HG02678 (cell line): ENCODE results near the gene NAALADL2.

Experiments
- ATAC-seq: cut with Tn5 transposase; IDR thresholded peaks from one replicate; pipeline ENCODE4 v1.9.1; 2021; ENCODE audit warnings: mild to moderate bottlenecking, moderate library complexity; ENCODE audit not compliant: unreplicated experiment

The NAALADL2 gene

GRCh38 chr3:175619369-175619768, 760.2 kb downstream of the NAALADL2 start:
- no peak for ATAC-seq

GRCh38 chr3:175620093-175620492, 761.0 kb downstream of the NAALADL2 start:
- no peak for ATAC-seq

- ATAC-seq: no peak
These were observed 761.4 kb downstream of the NAALADL2 start for GRCh38 chr3:175620532-175620931.

GRCh38 chr3:175640958-175641357, 781.8 kb downstream of the NAALADL2 start:
- no peak for ATAC-seq

DNA sequence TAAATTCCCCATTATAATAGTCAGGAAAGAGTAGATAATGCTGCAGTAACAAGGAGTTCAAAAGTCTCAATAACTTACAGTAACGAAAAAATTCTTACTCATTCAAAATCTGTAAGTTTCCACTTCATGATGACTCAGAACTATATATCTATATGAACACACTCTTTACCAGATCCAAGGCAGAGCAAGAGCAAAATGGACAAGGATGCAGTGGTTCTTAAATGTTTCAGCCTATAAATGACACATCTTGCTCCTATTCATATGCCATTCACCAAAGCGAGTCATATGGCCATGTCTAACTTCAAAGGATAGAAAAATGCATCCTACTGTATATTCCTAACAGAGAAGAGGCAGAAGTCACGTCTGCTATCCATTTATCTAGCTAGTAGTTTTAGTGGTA, 787.7 kb downstream of the NAALADL2 start:
- ATAC-seq: no peak

GRCh38 chr3:175648899-175649298, 789.8 kb downstream of the NAALADL2 start:
- no peak for ATAC-seq

DNA sequence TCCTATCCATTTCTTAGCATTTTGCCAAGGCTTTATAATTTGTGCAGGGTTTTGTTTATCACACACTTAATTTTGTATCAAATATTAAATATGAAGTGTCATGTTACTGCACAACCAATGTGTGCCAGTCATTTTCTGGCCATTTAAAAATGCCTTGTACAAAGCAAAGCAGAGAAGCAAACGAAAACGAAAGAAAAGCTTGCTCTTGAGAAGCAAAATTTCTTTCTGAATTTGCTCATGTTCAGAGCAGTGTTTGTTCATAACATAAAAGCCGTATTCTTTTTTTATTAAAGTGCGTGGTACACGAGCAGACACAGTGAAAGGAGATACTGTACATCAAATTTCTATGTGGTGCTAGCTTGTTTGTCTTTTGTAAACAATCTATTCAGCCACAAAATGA, 792.6 kb downstream of the NAALADL2 start:
- no peak for ATAC-seq

GRCh38 chr3:175655351-175655750, 796.2 kb downstream of the NAALADL2 start:
- no peak for ATAC-seq

DNA sequence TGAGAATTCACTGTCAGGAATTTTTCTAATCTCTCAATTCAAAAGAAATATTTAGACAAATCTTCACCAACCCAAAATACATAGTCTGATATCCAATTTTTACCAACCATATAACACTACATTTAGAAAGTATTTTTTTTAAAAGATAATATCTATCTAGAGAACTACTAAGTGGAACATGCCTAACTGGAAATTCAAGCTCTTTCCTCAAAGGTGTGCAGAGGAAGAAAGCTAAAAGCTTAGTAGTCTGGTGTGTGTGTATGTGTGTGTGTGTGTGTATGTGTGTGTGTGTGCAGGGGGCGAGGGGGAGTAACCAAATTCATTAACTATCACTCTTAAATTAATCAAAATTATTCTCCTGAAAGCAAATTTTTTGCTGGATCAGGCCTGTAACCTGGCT, 797.3 kb downstream of the NAALADL2 start:
- no peak for ATAC-seq

DNA sequence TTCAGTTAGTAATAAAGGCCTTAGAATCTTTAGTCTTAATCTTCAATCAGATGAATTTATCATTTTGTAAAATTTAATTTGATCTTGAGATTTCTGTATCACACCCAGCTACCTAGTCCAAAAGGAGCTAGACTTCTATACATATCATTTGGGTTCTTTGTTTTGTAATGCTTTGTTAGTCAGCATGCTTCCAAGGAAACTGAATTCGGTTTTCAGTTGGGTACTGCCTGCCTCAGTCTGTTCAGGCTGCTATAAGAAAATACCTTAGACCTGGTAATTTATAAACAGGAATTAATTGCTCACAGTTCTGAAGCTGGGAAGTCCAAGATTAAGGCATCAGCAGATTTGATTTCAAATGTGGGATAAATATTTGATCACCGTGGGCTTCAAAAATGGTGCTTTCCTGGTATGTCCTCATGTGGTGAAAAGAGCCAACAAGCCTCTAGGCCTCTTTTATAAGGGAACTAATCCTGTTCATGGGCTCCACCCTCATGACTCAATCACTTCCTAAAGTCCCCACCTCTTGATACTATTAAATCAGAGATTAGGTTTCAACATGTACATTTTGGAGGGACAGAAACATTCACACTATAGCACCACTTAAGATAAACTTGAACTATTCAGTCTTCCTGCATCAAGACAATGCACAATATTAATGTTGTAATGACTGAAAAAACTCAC, 800.7 kb downstream of the NAALADL2 start:
- ATAC-seq: no peak

GRCh38 chr3:175662815-175663214, 803.7 kb downstream of the NAALADL2 start:
- no peak for ATAC-seq

DNA sequence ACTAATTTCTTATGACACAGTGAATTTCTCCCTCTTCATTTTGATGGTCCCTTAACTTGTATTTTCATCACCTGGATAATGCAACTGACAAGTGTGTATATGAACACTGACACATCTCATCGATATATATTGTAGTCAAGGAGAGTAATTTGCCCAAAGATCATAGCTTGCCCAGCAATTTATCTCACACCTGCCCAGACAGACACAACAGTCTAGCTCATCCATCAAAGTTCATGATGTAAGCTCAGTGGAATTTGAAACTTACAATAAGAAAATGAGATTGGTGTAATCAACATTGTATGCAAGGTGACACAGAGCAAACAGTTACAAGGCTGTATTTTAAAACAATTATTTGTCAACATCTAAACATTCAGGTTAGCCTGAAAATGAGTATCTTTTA, 805.8 kb downstream of the NAALADL2 start:
- ATAC-seq: no peak

GRCh38 chr3:175668300-175668699, 809.2 kb downstream of the NAALADL2 start:
- ATAC-seq: no peak

GRCh38 chr3:175670557-175670956, 811.4 kb downstream of the NAALADL2 start:
- no peak for ATAC-seq

DNA sequence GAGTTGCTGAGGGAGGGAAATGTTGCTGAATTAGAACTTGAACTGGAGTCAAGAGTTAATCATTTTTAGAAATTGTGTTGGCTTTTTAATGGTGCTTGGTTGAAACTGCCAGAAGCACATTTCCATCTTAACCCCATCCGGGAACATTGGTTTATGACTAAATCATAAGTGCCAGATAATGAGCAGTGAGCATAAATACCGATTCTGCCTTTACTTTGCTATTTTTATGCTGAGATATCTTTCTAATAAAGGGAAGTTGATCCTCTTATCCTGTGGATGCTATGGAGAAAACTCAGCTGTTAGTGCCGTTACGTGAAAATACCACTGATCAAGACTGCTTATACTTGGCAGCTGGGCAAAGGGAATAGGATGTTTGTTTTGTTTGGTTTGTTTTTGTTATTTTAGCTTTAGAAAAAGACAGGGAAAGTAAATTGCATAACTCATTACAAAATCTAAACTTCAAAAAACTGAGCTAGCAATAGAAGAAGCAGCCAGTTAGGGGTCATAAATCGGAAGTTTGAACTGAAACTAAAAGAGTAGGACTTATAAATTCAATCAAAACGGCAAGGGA, 813.1 kb downstream of the NAALADL2 start:
- ATAC-seq: no peak

GRCh38 chr3:175679568-175679967, 820.4 kb downstream of the NAALADL2 start:
- ATAC-seq: no peak

DNA sequence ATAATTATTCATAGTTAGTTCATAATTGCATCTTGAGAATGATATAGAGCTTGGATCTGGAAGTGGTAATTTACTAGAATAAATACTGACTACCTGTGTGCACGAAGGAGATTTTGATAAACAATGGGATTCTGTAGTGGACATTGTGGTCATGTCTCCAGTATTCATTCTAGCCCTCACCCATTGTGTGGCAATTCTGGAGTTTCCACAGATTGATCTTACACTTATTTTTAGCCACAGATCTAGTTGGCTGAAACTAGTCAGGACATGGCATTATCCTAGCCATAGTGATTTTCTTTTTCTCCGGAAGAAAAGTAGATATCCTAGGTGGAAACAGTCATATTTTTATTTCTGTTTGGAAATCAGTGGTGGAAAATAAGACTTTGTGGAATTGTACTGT, 833.1 kb downstream of the NAALADL2 start:
- no peak for ATAC-seq

DNA sequence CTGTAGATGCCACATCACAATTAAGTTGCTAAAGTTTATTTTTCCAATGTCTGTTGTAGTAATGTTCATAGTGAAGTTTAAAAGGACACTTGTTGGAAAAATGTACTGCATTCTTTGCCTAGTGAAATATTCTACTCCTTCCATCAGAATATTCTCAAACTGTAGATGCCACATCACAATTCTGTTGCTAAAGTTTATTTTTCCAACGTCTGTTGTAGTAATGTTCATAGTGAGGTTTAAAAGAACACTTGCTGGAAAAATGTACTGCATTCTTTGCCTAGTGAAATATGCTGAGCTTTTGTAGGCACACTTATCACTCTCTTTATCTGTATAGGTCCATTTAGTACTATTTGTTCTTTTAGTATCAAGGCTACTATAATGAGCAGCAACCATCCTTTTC, 836.1 kb downstream of the NAALADL2 start:
- no peak for ATAC-seq

GRCh38 chr3:175702956-175703355, 843.8 kb downstream of the NAALADL2 start:
- no peak for ATAC-seq

- ATAC-seq: no peak
These were observed 845.4 kb downstream of the NAALADL2 start for GRCh38 chr3:175704366-175705055.

GRCh38 chr3:175713268-175713667, 854.1 kb downstream of the NAALADL2 start:
- ATAC-seq: no peak

DNA sequence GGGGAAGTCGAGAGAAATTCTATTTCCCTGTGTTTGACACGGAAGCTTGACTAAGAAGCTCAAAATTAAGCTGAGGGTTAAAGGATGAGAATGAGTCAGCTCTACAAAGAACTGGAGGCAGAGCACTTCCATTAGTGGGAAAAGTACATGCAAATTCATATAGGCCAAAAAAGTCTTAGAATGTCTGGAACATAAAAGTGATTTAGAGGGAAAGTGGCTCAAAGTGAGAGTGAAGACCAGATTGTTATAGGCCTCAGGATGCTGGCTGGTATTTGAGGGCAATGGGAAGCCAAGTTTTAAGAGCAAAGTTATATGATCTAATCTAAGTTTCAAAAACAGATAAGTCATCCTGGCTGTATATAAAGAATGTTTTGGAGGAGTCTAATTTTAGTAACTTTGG, 857.3 kb downstream of the NAALADL2 start:
- ATAC-seq: no peak
